AG04449 (cell line): ENCODE results near the gene KLRC2.

ENCODE experiments used
- CTCF ChIA-PET: fragments of 350-600 bp; formaldehyde crosslinking; extraction: SDS; loops from one replicate; lab custom pipeline; 2021; ENCODE audit warnings: antibody characterized with exemption; lab: Yijun Ruan, JAX
- POLR2A ChIA-PET: fragments of 400-600, 350-600 bp; formaldehyde crosslinking; extraction: SDS; loops from one replicate; lab custom pipeline; 2020; ENCODE audit warnings: antibody characterized with exemption, inconsistent platforms; lab: Yijun Ruan, JAX
- DNase-seq: peaks from one replicate; pipeline ENCODE4 v3.0.0-alpha.2; 2010; ENCODE audit warnings: low read depth, low spot score
- H3K4me3 ChIP-seq: 2 replicates; pipeline ENCODE4 v1.5.1; 2011; ENCODE audit warnings: low read depth, mild to moderate bottlenecking, control low read depth, low read length
- CTCF ChIP-seq: IDR thresholded peaks from one replicate; pipeline ENCODE4 v1.5.1; 2011; ENCODE audit warnings: mild to moderate bottlenecking, moderate library complexity, low read length, control low read depth, inconsistent platforms; ENCODE audit not compliant: insufficient read depth; ENCODE audit errors: missing control alignments

The KLRC2 gene

GRCh38 chr12:10409392-10409791 is 26.4 kb downstream of the KLRC2 start, which contains the start of gene KLRC4:
KLRC4 (minus strand) TSS chr12:10409757; CDS start chr12:10409575, 182 bp downstream.
- H3K4me3 ChIP-seq, result no peak within 1 kb of the TSS
- no peak for DNase-seq
- POLR2A ChIA-PET, result no interaction called here
- CTCF ChIA-PET, result no interaction called here
- TF ChIP-seq CTCF, result no peak

- H3K4me3 ChIP-seq, result no peak overlapping the region
- CTCF ChIA-PET, result no interaction called here
- no peak for DNase-seq
- POLR2A ChIA-PET, result no interaction called here
- TF ChIP-seq CTCF, result no peak
Observed at GRCh38 chr12:10408842-10409241, 27.0 kb downstream of the KLRC2 start.

- no peak for TF ChIP-seq CTCF
- H3K4me3 ChIP-seq, result no peak overlapping the region
- ChIA-PET CTCF (no interaction called here), POLR2A (no interaction called here)
- DNase-seq, result no peak
Observed at GRCh38 chr12:10406725-10407124, 29.1 kb downstream of the KLRC2 start.

GRCh38 chr12:10405294-10405693 is 30.5 kb downstream of the KLRC2 start:
- H3K4me3 ChIP-seq, result no peak overlapping the region
- ChIA-PET CTCF (no interaction called here), POLR2A (no interaction called here)
- DNase-seq, result no peak
- TF ChIP-seq CTCF, result no peak

GRCh38 chr12:10404798-10405197 is 31.0 kb downstream of the KLRC2 start:
- TF ChIP-seq CTCF, result no peak
- DNase-seq, result no peak
- ChIA-PET CTCF (no interaction called here), POLR2A (no interaction called here)
- H3K4me3 ChIP-seq, result no peak overlapping the region

- TF ChIP-seq CTCF, result no peak
- ChIA-PET POLR2A (no interaction called here), CTCF (no interaction called here)
- no peak overlapping the region for H3K4me3 ChIP-seq
- DNase-seq, result no peak
Observed at GRCh38 chr12:10400829-10401228, 35.0 kb downstream of the KLRC2 start.

- H3K4me3 ChIP-seq, result no peak overlapping the region
- DNase-seq, result no peak
- ChIA-PET CTCF (no interaction called here), POLR2A (no interaction called here)
- TF ChIP-seq CTCF, result no peak
Observed at GRCh38 chr12:10398168-10398567, 37.6 kb downstream of the KLRC2 start.
